GM18526 (cell line): ENCODE results near the gene SCML2.

ENCODE experiments used
- POLR2A ChIP-seq: IDR thresholded peaks from 3 replicates; pipeline ENCODE4 v1.6.1; 2011; ENCODE audit not compliant: insufficient read length; ENCODE audit errors: extremely low read depth

The SCML2 gene

GRCh38 chrX:18288716-18289115 lies 65.8 kb downstream of the SCML2 start:
- TF ChIP-seq POLR2A: no peak

- no peak for TF ChIP-seq POLR2A
Measured at GRCh38 chrX:18286322-18286831, 68.1 kb downstream of the SCML2 start.

GRCh38 chrX:18278449-18278848 lies 76.0 kb downstream of the SCML2 start:
- TF ChIP-seq POLR2A: no peak

GRCh38 chrX:18272222-18272621 lies 82.3 kb downstream of the SCML2 start:
- no peak for TF ChIP-seq POLR2A

- no peak for TF ChIP-seq POLR2A
Measured at GRCh38 chrX:18271725-18272124, 82.8 kb downstream of the SCML2 start.

- no peak for TF ChIP-seq POLR2A
Measured at GRCh38 chrX:18271309-18271708, 83.2 kb downstream of the SCML2 start.

- no peak for TF ChIP-seq POLR2A
Measured at GRCh38 chrX:18255059-18255458, 99.4 kb downstream of the SCML2 start.

- no peak for TF ChIP-seq POLR2A
Measured at GRCh38 chrX:18252644-18253359, 101.7 kb downstream of the SCML2 start.

GRCh38 chrX:18228069-18228468 lies 126.4 kb downstream of the SCML2 start:
- TF ChIP-seq POLR2A: no peak

GRCh38 chrX:18227458-18227857 lies 127.0 kb downstream of the SCML2 start:
- TF ChIP-seq POLR2A: no peak

- TF ChIP-seq POLR2A: no peak
Measured at GRCh38 chrX:18220786-18221185, 133.7 kb downstream of the SCML2 start, which contains the start of gene BEND2. Gene BEND2, minus strand, starts transcription at chrX:18220886. Its CDS starts 136 bp downstream, at chrX:18220750.

- no peak for TF ChIP-seq POLR2A
Measured at GRCh38 chrX:18210470-18210869, 144.0 kb downstream of the SCML2 start.

GRCh38 chrX:18206657-18207056 lies 147.8 kb downstream of the SCML2 start:
- TF ChIP-seq POLR2A: no peak

GRCh38 chrX:18203631-18204030 lies 150.9 kb downstream of the SCML2 start:
- no peak for TF ChIP-seq POLR2A

GRCh38 chrX:18194688-18195087 lies 159.8 kb downstream of the SCML2 start:
- TF ChIP-seq POLR2A: no peak
